ENCODE measurements around the gene NARS2.

The NARS2 gene

GRCh38 chr11:78577495-78577894 is 2.8 kb upstream of the NARS2 start:
- H3K4me1 ChIP-seq = no peaks in the 10 kb centered on the region
- H3K9me3 ChIP-seq = no peaks in the 10 kb centered on the region
- TF ChIP-seq, protein P1, sequence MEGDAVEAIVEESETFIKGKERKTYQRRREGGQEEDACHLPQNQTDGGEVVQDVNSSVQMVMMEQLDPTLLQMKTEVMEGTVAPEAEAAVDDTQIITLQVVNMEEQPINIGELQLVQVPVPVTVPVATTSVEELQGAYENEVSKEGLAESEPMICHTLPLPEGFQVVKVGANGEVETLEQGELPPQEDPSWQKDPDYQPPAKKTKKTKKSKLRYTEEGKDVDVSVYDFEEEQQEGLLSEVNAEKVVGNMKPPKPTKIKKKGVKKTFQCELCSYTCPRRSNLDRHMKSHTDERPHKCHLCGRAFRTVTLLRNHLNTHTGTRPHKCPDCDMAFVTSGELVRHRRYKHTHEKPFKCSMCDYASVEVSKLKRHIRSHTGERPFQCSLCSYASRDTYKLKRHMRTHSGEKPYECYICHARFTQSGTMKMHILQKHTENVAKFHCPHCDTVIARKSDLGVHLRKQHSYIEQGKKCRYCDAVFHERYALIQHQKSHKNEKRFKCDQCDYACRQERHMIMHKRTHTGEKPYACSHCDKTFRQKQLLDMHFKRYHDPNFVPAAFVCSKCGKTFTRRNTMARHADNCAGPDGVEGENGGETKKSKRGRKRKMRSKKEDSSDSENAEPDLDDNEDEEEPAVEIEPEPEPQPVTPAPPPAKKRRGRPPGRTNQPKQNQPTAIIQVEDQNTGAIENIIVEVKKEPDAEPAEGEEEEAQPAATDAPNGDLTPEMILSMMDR (IDR thresholded peaks at IDR 0.05; ENCODE audit: low read depth, low read length) = no peak
- no peaks in the 10 kb centered on the region for H3K27me3 ChIP-seq
- DNase-seq = no peak
- no peak overlapping the region for H3K4me3 ChIP-seq (ENCODE audit: low read depth, low read length)
- no peaks in the 10 kb centered on the region; the same call in none of the 2 replicates for H3K36me3 ChIP-seq

DNA sequence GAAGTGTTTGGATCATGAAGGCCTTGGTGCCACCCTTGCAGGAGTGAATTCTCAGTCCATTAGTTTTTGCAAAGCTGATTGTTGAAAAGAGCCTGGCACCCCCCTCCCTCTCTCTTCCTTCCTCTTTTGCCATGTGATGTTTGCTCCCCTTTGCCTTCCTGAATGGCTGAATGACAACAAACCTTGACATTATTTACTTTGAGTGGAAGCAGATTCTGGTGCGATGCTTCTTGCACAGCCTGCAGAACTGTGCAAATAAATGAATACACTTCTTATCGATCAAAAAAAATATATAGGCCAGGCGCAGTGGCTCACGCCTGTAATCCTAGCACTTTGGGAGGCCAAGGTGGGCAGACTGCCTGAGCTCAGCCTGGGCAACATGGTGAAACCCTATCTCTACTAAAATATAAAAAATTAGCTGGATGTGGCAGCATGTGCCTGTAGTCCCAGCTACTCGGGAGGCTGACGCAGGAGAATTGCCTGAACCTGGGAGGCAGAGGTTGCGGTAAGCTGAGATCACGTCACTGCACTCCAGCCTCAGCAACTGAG is 2.0 kb upstream of the NARS2 start:
- H3K4me1 ChIP-seq = no peaks in the 10 kb centered on the region
- no peak for DNase-seq

DNA sequence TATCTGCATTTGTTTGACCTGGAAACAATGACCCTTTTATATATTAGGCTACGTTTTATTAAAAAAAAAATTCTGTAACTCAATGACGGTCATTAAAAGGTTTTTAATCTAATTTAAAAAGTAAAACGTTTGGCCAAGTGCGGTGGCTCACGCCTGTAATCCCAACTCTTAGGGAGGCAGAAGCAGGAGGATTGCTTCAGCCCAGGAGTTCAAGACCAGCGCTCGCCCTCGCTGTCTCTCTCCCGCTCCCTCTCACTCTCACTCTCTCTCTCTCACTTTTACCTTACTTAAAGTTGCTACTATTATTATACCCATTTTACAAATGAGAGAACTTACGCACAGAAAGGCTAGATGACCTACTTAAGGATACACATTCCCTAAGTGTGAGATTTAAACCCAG is 814 bp upstream of the NARS2 start:
- no peaks in the 10 kb centered on the region for H3K4me1 ChIP-seq
- H3K36me3 ChIP-seq = peaks cover 6% of the 10 kb centered on the region
- no peak for DNase-seq
- H3K27me3 ChIP-seq = no peaks in the 10 kb centered on the region
- TF ChIP-seq, protein P1 (IDR thresholded peaks at IDR 0.05; ENCODE audit: low read depth, low read length) = no peak
- peak overlapping the region; percentile 80 for H3K4me3 ChIP-seq (ENCODE audit: low read depth, low read length)
- no peaks in the 10 kb centered on the region for H3K9me3 ChIP-seq

More for the DNA sequence above, 2.0 kb upstream of the NARS2 start:
- TF ChIP-seq, protein P1 (IDR thresholded peaks at IDR 0.05; ENCODE audit: low read depth, low read length) = no peak
- Histone ChIP-seq H3K9me3 (no peaks in the 10 kb centered on the region), H3K4me3 (ENCODE audit: low read depth, low read length) (no peak overlapping the region), H3K36me3 (no peaks in the 10 kb centered on the region; the same call in none of the 2 replicates), H3K27me3 (no peaks in the 10 kb centered on the region)

- TF ChIP-seq, protein P1 (IDR thresholded peaks at IDR 0.05; ENCODE audit: low read depth, low read length) = no peak
- peaks cover 22% of the 10 kb centered on the region for H3K36me3 ChIP-seq
- DNase-seq = no peak
- no peaks in the 10 kb centered on the region for H3K4me1 ChIP-seq
- no peaks in the 10 kb centered on the region for H3K27me3 ChIP-seq
- H3K4me3 ChIP-seq (ENCODE audit: low read depth, low read length) = peak overlapping the region; percentile 80
- H3K9me3 ChIP-seq = no peaks in the 10 kb centered on the region
Measured at GRCh38 chr11:78573681-78574080, 983 bp downstream of the NARS2 start.

GRCh38 chr11:78573271-78573670 is 1.4 kb downstream of the NARS2 start:
- Histone ChIP-seq H3K27me3 (no peaks in the 10 kb centered on the region), H3K36me3 (peaks cover 26% of the 10 kb centered on the region), H3K4me1 (no peaks in the 10 kb centered on the region), H3K9me3 (no peaks in the 10 kb centered on the region), H3K4me3 (ENCODE audit: low read depth, low read length) (peak overlapping the region; percentile 80)
- TF ChIP-seq, protein P1 (IDR thresholded peaks at IDR 0.05; ENCODE audit: low read depth, low read length) = no peak
- DNase-seq = no peak

- TF ChIP-seq, protein P1 (IDR thresholded peaks at IDR 0.05; ENCODE audit: low read depth, low read length) = no peak
- Histone ChIP-seq H3K4me1 (no peaks in the 10 kb centered on the region), H3K4me3 (ENCODE audit: low read depth, low read length) (no peak overlapping the region), H3K27me3 (no peaks in the 10 kb centered on the region), H3K36me3 (peaks cover 35% of the 10 kb centered on the region), H3K9me3 (no peaks in the 10 kb centered on the region)
- DNase-seq = no peak
Measured at GRCh38 chr11:78572394-78572793, 2.3 kb downstream of the NARS2 start.

All from BE2C (cell line).